MCF 10A (cell line): ENCODE data around the gene EMILIN1. TPM values are rescaled to one million over a fixed set of nuclear protein-coding genes. Genes with fewer than 3 reads are reported as not detected.

ENCODE experiments used
- BruUV-seq: library from RNA; stranded (reverse); fragments of 400-500 nt; replicated peaks from 2 replicates; lab custom pipeline; 2021; lab: Mats Ljungman, UMichigan
- CTCF ChIA-PET: fragments of 300-600 bp; sonication (Branson Sonifier 250); formaldehyde crosslinking; extraction: SDS; loops from one replicate; lab custom pipeline; 2021; ENCODE audit warnings: antibody characterized with exemption, inconsistent platforms; lab: Yijun Ruan, JAX
- POLR2A ChIA-PET: fragments of 300-600, 350-650 bp; sonication (Branson Sonifier 250); formaldehyde crosslinking; extraction: SDS; loops from one replicate; lab custom pipeline; 2020; ENCODE audit warnings: antibody characterized with exemption, inconsistent platforms; lab: Yijun Ruan, JAX
- DNase-seq: peaks from one replicate; pipeline ENCODE4 v3.0.0-alpha.2; 2018; ENCODE audit not compliant: unreplicated experiment
- H3K27ac Mint-ChIP-seq: one replicate; pipeline ENCODE4 v1.8.0; 2022; ENCODE audit warnings: mild to moderate bottlenecking, low read depth, mixed read lengths; ENCODE audit not compliant: unreplicated experiment
- H3K27me3 Mint-ChIP-seq: one replicate; pipeline ENCODE4 v1.8.0; 2022; ENCODE audit warnings: mixed read lengths; ENCODE audit not compliant: insufficient read depth, unreplicated experiment
- H3K36me3 Mint-ChIP-seq: one replicate; pipeline ENCODE4 v1.8.0; 2022; ENCODE audit warnings: mild to moderate bottlenecking, moderate library complexity, mixed read lengths; ENCODE audit not compliant: insufficient read depth, unreplicated experiment
- H3K4me1 Mint-ChIP-seq: one replicate; pipeline ENCODE4 v1.8.0; 2022; ENCODE audit warnings: mixed read lengths; ENCODE audit not compliant: insufficient read depth, unreplicated experiment
- H3K4me3 Mint-ChIP-seq: one replicate; pipeline ENCODE4 v1.8.0; 2022; ENCODE audit warnings: mild to moderate bottlenecking, moderate library complexity, mixed read lengths; ENCODE audit not compliant: unreplicated experiment
- H3K9me3 Mint-ChIP-seq: one replicate; pipeline ENCODE4 v1.8.0; 2022; ENCODE audit warnings: mixed read lengths; ENCODE audit not compliant: unreplicated experiment
- intact Hi-C: fragments of 100-400 bp; cut with micrococcal nuclease; formaldehyde crosslinking; loops from 2 replicates; pipeline ENCODE4 v1.14.1; 2022
- total RNA-seq: library from RNA; stranded (reverse); gene quantifications from 2 replicates; pipeline ENCODE4 v1.2.3, GENCODE V29; 2022
- TF ChIP-seq, protein P1 (sequence below): fragments of 200-600 bp; IDR thresholded peaks from one replicate; pipeline ENCODE4 v1.8.0; 2022; ENCODE audit warnings: antibody characterized with exemption, mild to moderate bottlenecking; ENCODE audit not compliant: unreplicated experiment

The EMILIN1 gene
- total RNA-seq, 1 experiment from 2014 or later = 0.21 TPM

DNA sequence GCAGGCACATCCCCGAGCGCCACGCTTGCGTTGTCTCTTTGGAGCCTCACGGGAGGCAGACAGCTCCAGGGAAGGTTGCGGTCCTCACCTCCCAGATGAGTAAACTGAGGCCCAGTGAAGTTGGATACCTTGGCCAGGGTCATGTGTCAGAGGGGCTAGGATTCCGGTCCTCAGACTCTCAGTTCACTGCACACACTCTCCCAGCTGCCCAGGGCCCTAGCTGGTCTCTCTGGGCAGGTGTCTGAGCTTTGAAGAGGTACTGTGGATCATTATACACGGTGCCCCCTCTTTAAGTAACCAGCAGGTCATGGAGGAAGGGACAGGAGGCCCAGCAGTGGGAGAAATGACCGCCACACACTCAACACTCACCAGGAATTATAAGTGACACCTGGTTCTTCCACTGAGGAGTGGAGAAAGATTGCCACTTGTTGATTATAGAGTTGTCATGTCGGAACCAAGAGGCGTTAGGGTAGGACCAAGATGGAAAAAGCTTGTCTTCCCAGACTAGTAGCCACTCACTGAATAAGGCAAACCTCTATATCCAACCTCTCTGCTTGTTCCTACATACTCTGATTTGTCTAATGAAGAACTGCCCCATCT is 45.1 kb upstream of the EMILIN1 start:
- ChIA-PET CTCF (interaction anchor here (0.6 to 1.3 kb wide), 6 partner anchors 10 to 187 kb away, joined by 3 to 6 read pairs (median 4); no protein-coding TSS in a partner anchor), POLR2A (interaction anchor here (0.6 to 4.0 kb wide), 7 partner anchors 8 to 260 kb away, joined by 3 to 38 read pairs (median 4); partner anchors contain the start of genes AGBL5 and OST4)
- Mint-ChIP-seq H3K9me3 (no peaks in the 10 kb centered on the region), H3K4me1 (peaks cover 14% of the 10 kb centered on the region), H3K36me3 (peaks cover 34% of the 10 kb centered on the region), H3K27me3 (no peaks in the 10 kb centered on the region), H3K27ac (peak overlapping the region; percentile 89), H3K4me3 (peak overlapping the region; percentile 96)
- TF ChIP-seq, protein P1, sequence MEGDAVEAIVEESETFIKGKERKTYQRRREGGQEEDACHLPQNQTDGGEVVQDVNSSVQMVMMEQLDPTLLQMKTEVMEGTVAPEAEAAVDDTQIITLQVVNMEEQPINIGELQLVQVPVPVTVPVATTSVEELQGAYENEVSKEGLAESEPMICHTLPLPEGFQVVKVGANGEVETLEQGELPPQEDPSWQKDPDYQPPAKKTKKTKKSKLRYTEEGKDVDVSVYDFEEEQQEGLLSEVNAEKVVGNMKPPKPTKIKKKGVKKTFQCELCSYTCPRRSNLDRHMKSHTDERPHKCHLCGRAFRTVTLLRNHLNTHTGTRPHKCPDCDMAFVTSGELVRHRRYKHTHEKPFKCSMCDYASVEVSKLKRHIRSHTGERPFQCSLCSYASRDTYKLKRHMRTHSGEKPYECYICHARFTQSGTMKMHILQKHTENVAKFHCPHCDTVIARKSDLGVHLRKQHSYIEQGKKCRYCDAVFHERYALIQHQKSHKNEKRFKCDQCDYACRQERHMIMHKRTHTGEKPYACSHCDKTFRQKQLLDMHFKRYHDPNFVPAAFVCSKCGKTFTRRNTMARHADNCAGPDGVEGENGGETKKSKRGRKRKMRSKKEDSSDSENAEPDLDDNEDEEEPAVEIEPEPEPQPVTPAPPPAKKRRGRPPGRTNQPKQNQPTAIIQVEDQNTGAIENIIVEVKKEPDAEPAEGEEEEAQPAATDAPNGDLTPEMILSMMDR = no peak
- intact Hi-C loops = no loop called here
- BruUV-seq = TSS peak; percentile 55
- DNase-seq = no peak

DNA sequence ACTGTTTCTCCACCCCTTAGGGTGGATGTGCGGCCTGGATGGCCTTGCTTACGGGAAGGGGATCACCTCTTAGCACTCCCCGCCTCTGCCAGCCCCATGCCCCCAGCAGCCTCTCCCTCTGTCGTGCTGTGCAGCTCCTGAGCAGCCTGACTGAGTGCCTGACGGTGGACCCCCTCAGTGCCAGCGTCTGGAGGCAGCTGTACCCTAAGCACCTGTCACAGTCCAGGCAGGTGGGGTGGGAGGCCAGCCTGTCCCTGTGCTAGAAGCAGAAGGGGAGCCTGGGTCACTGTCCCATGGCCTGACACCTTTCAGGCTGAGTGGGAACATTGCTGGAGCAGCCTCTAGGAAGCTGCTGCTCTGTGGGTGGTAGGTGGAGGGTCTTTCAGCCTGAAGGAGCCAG is 40.4 kb upstream of the EMILIN1 start:
- H3K9me3 Mint-ChIP-seq = no peaks in the 10 kb centered on the region
- H3K27ac Mint-ChIP-seq = no peak overlapping the region
- peaks cover 9% of the 10 kb centered on the region for H3K4me1 Mint-ChIP-seq
- DNase-seq = no peak
- peaks cover 56% of the 10 kb centered on the region for H3K36me3 Mint-ChIP-seq
- TF ChIP-seq, protein P1 = no peak
- H3K4me3 Mint-ChIP-seq = no peak overlapping the region
- no peaks in the 10 kb centered on the region for H3K27me3 Mint-ChIP-seq
- intact Hi-C loops = no loop called here
- ChIA-PET POLR2A (interaction anchor here (1.9 to 2.0 kb wide), 2 partner anchors 9 to 13 kb away, joined by 8 read pairs; partner anchors contain the start of gene AGBL5), CTCF (interaction anchor here (0.6 to 1.2 kb wide), 3 partner anchors 8 to 234 kb away, joined by 3 to 6 read pairs (median 3); no protein-coding TSS in a partner anchor)
- no TSS peak for BruUV-seq

DNA sequence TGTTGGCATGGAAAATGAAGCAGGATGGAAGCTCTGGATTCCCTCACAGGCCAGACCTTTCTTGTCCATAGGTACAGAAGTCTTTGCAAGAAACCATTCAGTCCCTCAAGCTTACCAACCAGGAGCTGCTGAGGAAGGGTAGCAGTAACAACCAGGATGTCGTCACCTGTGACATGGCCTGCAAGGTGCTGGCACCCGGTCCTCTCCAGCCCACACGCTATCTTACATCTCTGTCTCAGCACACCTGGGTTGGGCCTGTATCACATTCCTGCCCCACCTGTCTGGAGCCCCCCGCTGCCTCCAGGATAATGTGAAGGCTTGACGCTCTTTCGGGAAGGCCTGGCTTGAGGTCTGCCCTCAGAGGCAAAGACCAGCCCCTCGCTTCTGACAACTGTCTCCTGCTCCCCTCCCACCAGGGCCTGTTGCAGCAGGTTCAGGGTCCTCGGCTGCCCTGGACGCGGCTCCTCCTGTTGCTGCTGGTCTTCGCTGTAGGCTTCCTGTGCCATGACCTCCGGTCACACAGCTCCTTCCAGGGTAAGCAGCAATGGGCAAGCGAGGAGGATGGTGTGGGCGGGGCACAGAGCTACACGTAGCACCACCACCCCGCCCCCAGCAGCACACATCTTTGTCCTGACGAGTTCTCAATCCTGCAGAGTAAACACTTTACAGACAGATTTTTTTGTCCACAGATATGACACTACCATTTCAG is 39.6 kb upstream of the EMILIN1 start:
- no TSS peak for BruUV-seq
- Mint-ChIP-seq H3K4me3 (no peak overlapping the region), H3K9me3 (no peaks in the 10 kb centered on the region), H3K36me3 (peaks cover 53% of the 10 kb centered on the region), H3K27ac (no peak overlapping the region), H3K4me1 (peaks cover 4% of the 10 kb centered on the region), H3K27me3 (no peaks in the 10 kb centered on the region)
- ChIA-PET POLR2A (interaction anchor here (1.4 to 2.0 kb wide), 3 partner anchors 8 to 12 kb away, joined by 8 to 9 read pairs (median 8); partner anchors contain the start of gene AGBL5), CTCF (interaction anchor here (0.7 to 0.9 kb wide), 3 partner anchors 11 to 77 kb away, joined by 4 to 6 read pairs (median 4); no protein-coding TSS in a partner anchor)
- intact Hi-C loops = no loop called here
- no peak for DNase-seq
- TF ChIP-seq, protein P1 = no peak

DNA sequence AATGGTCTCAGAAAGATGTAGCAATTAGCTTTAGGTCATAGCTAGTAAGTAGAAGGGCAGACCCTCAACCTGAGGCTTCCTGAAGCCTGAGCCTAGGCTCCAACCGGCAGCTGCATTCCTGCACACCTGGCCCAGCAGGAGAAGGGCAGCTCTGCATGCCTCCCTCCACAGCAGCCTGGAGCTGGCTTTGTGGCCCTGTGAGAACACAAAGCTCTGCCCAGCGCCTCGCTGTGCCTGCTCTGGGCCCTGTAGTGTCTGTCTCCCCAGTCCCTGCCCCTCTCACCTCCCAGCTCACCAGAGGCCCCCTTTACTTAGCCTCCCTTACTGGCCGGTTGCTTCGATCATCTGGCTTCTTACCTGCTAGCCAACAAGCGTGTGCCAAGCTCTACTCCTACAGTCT is 39.0 kb upstream of the EMILIN1 start:
- no peaks in the 10 kb centered on the region for H3K4me1 Mint-ChIP-seq
- CTCF ChIA-PET = interaction anchor here (0.7 to 0.9 kb wide), 3 partner anchors 11 to 77 kb away, joined by 4 to 6 read pairs (median 4); no protein-coding TSS in a partner anchor
- TF ChIP-seq, protein P1 = no peak
- H3K4me3 Mint-ChIP-seq = no peak overlapping the region
- no peak for DNase-seq
- no peak overlapping the region for H3K27ac Mint-ChIP-seq
- POLR2A ChIA-PET = interaction anchor here (0.6 to 1.4 kb wide), 2 partner anchors 12 to 22 kb away, joined by 3 to 9 read pairs; partner anchors contain the start of gene AGBL5
- H3K36me3 Mint-ChIP-seq = peaks cover 47% of the 10 kb centered on the region
- no TSS peak for BruUV-seq
- no peaks in the 10 kb centered on the region for H3K9me3 Mint-ChIP-seq
- intact Hi-C loops = no loop called here
- no peaks in the 10 kb centered on the region for H3K27me3 Mint-ChIP-seq
